Panc1 (cell line): Measurements from ENCODE around the gene SLC18B1.

Source experiments
- POLR2AphosphoS5 ChIP-seq: IDR thresholded peaks from 2 replicates; pipeline ENCODE4 v1.6.1; 2012; ENCODE audit warnings: mild to moderate bottlenecking, low read depth, low read length, moderate library complexity
- SIN3A ChIP-seq: IDR thresholded peaks from 2 replicates; pipeline ENCODE4 v1.6.1; 2012; ENCODE audit warnings: low read depth, mild to moderate bottlenecking, low read length, moderate library complexity, borderline replicate concordance; ENCODE audit not compliant: insufficient read depth
- TCF7L2 ChIP-seq: IDR thresholded peaks from 2 replicates; pipeline ENCODE4 v1.6.1; 2011; ENCODE audit warnings: mild to moderate bottlenecking, low read depth, low read length, inconsistent platforms
- TF ChIP-seq, protein P1 (sequence below): fragments of 450-650 bp; IDR thresholded peaks from 2 replicates; pipeline ENCODE4 v1.5.1; 2017; ENCODE audit warnings: mild to moderate bottlenecking
- TF ChIP-seq, protein P2 (sequence below), 2 experiments: IDR thresholded peaks; 2 replicates each; pipeline ENCODE4 v1.6.1; 2011 to 2012; ENCODE audit warnings: low read depth in 2 of 2, control low read depth in 1 of 2, low read length in 1 of 2, mild to moderate bottlenecking in 1 of 2, moderate library complexity in 1 of 2; ENCODE audit not compliant: insufficient read depth in 1 of 2

GRCh38 chr6:132750455-132751248, 47.8 kb downstream of the SLC18B1 start:
- TF ChIP-seq, protein P1, sequence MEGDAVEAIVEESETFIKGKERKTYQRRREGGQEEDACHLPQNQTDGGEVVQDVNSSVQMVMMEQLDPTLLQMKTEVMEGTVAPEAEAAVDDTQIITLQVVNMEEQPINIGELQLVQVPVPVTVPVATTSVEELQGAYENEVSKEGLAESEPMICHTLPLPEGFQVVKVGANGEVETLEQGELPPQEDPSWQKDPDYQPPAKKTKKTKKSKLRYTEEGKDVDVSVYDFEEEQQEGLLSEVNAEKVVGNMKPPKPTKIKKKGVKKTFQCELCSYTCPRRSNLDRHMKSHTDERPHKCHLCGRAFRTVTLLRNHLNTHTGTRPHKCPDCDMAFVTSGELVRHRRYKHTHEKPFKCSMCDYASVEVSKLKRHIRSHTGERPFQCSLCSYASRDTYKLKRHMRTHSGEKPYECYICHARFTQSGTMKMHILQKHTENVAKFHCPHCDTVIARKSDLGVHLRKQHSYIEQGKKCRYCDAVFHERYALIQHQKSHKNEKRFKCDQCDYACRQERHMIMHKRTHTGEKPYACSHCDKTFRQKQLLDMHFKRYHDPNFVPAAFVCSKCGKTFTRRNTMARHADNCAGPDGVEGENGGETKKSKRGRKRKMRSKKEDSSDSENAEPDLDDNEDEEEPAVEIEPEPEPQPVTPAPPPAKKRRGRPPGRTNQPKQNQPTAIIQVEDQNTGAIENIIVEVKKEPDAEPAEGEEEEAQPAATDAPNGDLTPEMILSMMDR = no peak
- TF ChIP-seq SIN3A (no peak), POLR2AphosphoS5 (no peak), TCF7L2 (no peak)
- TF ChIP-seq, protein P2, sequence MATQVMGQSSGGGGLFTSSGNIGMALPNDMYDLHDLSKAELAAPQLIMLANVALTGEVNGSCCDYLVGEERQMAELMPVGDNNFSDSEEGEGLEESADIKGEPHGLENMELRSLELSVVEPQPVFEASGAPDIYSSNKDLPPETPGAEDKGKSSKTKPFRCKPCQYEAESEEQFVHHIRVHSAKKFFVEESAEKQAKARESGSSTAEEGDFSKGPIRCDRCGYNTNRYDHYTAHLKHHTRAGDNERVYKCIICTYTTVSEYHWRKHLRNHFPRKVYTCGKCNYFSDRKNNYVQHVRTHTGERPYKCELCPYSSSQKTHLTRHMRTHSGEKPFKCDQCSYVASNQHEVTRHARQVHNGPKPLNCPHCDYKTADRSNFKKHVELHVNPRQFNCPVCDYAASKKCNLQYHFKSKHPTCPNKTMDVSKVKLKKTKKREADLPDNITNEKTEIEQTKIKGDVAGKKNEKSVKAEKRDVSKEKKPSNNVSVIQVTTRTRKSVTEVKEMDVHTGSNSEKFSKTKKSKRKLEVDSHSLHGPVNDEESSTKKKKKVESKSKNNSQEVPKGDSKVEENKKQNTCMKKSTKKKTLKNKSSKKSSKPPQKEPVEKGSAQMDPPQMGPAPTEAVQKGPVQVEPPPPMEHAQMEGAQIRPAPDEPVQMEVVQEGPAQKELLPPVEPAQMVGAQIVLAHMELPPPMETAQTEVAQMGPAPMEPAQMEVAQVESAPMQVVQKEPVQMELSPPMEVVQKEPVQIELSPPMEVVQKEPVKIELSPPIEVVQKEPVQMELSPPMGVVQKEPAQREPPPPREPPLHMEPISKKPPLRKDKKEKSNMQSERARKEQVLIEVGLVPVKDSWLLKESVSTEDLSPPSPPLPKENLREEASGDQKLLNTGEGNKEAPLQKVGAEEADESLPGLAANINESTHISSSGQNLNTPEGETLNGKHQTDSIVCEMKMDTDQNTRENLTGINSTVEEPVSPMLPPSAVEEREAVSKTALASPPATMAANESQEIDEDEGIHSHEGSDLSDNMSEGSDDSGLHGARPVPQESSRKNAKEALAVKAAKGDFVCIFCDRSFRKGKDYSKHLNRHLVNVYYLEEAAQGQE (IDR thresholded peaks at IDR 0.05; ENCODE audit: insufficient read depth in 1 of 2, low read depth in 2 of 2, low read length in 1 of 2) = no peak
